SK-N-SH (cell line): ENCODE results near the gene GOT1. TPM values are rescaled to one million over a fixed set of nuclear protein-coding genes. Genes with fewer than 3 reads are reported as not detected.
A peak's percentile ranks its signal among the peaks of the same experiment; 100 is the strongest.

ENCODE experiments used
- CTCF ChIA-PET: fragments of 300-600, 350-600 bp; formaldehyde crosslinking; extraction: SDS; loops from one replicate; lab custom pipeline; 2021; lab: Yijun Ruan, JAX
- POLR2A ChIA-PET: fragments of 350-600 bp; sonication (Branson Sonifier 250); formaldehyde crosslinking; extraction: SDS; loops from one replicate; lab custom pipeline; 2020; ENCODE audit warnings: antibody characterized with exemption, inconsistent platforms; lab: Yijun Ruan, JAX
- DNase-seq: peaks from one replicate; pipeline ENCODE4 v3.0.0; 2012
- H2AFZ ChIP-seq: fragments of 200-600 bp; sonication (generic); 2 replicates; pipeline ENCODE4 v1.8.1; 2016; ENCODE audit warnings: antibody characterized with exemption, mild to moderate bottlenecking, low read depth
- H3F3A ChIP-seq: fragments of 200-600 bp; sonication (generic); replicated peaks from 2 replicates; pipeline ENCODE3; 2016; ENCODE audit warnings: antibody characterized with exemption, mild to moderate bottlenecking; ENCODE audit not compliant: insufficient read depth
- H3K27ac ChIP-seq, 2 experiments: fragments of 200-500 bp in 1 of 2; fragments of 200-600 bp in 1 of 2; sonication (Bioruptor generic) in 1 of 2; sonication (generic), shearing (Covaris generic) in 1 of 2; 2 replicates each; pipeline versions ENCODE4 v1.5.1 to v1.6.1; 2014 to 2016; ENCODE audit warnings: low read depth in 2 of 2, inconsistent platforms in 1 of 2, low read length in 1 of 2, mild to moderate bottlenecking in 1 of 2, mixed read lengths in 1 of 2
- H3K27me3 ChIP-seq: fragments of 200-600 bp; sonication (generic), shearing (Covaris generic); 2 replicates; pipeline ENCODE4 v1.6.1; 2016; ENCODE audit warnings: mixed run types; ENCODE audit not compliant: insufficient read depth
- H3K36me3 ChIP-seq, 2 experiments: fragments of 200-500 bp in 1 of 2; fragments of 200-600 bp in 1 of 2; sonication (Bioruptor generic) in 1 of 2; sonication (generic) in 1 of 2; replicated peaks in 1 of 2; 2 replicates each; pipeline versions ENCODE3 to v1.5.1; 2014 to 2016; ENCODE audit warnings: low read length in 1 of 2, mild to moderate bottlenecking in 1 of 2; ENCODE audit not compliant: insufficient read depth in 2 of 2, control insufficient read depth in 1 of 2
- H3K4me1 ChIP-seq, 2 experiments: fragments of 200-500 bp in 1 of 2; fragments of 200-600 bp in 1 of 2; sonication (Bioruptor generic) in 1 of 2; sonication (generic), shearing (Covaris generic) in 1 of 2; 2 replicates each; pipeline versions ENCODE4 v1.5.1 to v1.6.1; 2014 to 2016; ENCODE audit warnings: low read depth in 1 of 2, low read length in 1 of 2, mixed run types in 1 of 2; ENCODE audit not compliant: insufficient read depth in 2 of 2, control insufficient read depth in 1 of 2
- H3K4me2 ChIP-seq: fragments of 200-600 bp; sonication (generic), shearing (Covaris generic); 2 replicates; pipeline ENCODE4 v1.6.1; 2017; ENCODE audit warnings: mixed run types
- H3K4me3 ChIP-seq, 2 experiments: fragments of 200-500 bp in 1 of 2; fragments of 200-600 bp in 1 of 2; sonication (Bioruptor generic) in 1 of 2; sonication (generic), shearing (Covaris generic) in 1 of 2; 2 replicates each; pipeline versions ENCODE4 v1.5.1 to v1.8.1; 2014 to 2016; ENCODE audit warnings: low read depth in 2 of 2, inconsistent platforms in 1 of 2, low read length in 1 of 2, mild to moderate bottlenecking in 1 of 2, mixed read lengths in 1 of 2, moderate library complexity in 1 of 2
- H3K79me2 ChIP-seq: fragments of 200-600 bp; sonication (generic); 2 replicates; pipeline ENCODE4 v1.8.1; 2017; ENCODE audit warnings: mild to moderate bottlenecking; ENCODE audit not compliant: insufficient read depth
- H3K9ac ChIP-seq: fragments of 200-600 bp; sonication (generic); 2 replicates; pipeline ENCODE4 v1.6.1; 2017; ENCODE audit warnings: mixed run types
- H3K9me2 ChIP-seq: fragments of 200-600 bp; sonication (generic); 2 replicates; pipeline ENCODE4 v1.6.1; 2017; ENCODE audit warnings: mixed run types
- H3K9me3 ChIP-seq: fragments of 200-600 bp; sonication (generic); 2 replicates; pipeline ENCODE4 v1.6.1; 2017; ENCODE audit warnings: mixed run types, mild to moderate bottlenecking, moderate library complexity
- H4K20me1 ChIP-seq: fragments of 200-600 bp; sonication (generic); 2 replicates; pipeline ENCODE4 v1.6.1; 2017; ENCODE audit warnings: mild to moderate bottlenecking, mixed run types; ENCODE audit not compliant: insufficient read depth
- ELF1 ChIP-seq: IDR thresholded peaks from 2 replicates; pipeline ENCODE4 v1.4.0; 2012
- FOSL2 ChIP-seq: IDR thresholded peaks from 2 replicates; pipeline ENCODE4 v1.4.0; 2012; ENCODE audit warnings: low read depth, mild to moderate bottlenecking, moderate library complexity, borderline replicate concordance
- FOXJ3 ChIP-seq: sonication (generic); formaldehyde crosslinking; IDR thresholded peaks from 2 replicates; pipeline ENCODE4 v1.5.1; 2020; ENCODE audit warnings: mild to moderate bottlenecking, missing genetic modification reagents
- FOXM1 ChIP-seq: IDR thresholded peaks from 2 replicates; pipeline ENCODE4 v1.4.0; 2012; ENCODE audit warnings: low read depth, mild to moderate bottlenecking
- GABPA ChIP-seq: IDR thresholded peaks from 2 replicates; pipeline ENCODE4 v1.4.0; 2012; ENCODE audit warnings: low read depth, mild to moderate bottlenecking
- GATA2 ChIP-seq: sonication (generic); formaldehyde crosslinking; IDR thresholded peaks from 2 replicates; pipeline ENCODE4 v1.5.0; 2020; ENCODE audit warnings: mild to moderate bottlenecking, missing genetic modification reagents
- JUND ChIP-seq: IDR thresholded peaks from 2 replicates; pipeline ENCODE4 v1.4.0; 2012
- NRF1 ChIP-seq: IDR thresholded peaks from 2 replicates; pipeline ENCODE4 v1.6.1; 2012; ENCODE audit warnings: low read depth, mild to moderate bottlenecking, low read length
- RAD21 ChIP-seq: IDR thresholded peaks from 2 replicates; pipeline ENCODE4 v1.6.1; 2012; ENCODE audit warnings: mild to moderate bottlenecking, low read length
- RCOR1 ChIP-seq: fragments of 150-350 bp; IDR thresholded peaks from 2 replicates; pipeline ENCODE4 v1.6.1; 2017; ENCODE audit warnings: antibody characterized with exemption, low read length
- RFX5 ChIP-seq: IDR thresholded peaks from 2 replicates; pipeline ENCODE4 v1.6.1; 2012; ENCODE audit warnings: mild to moderate bottlenecking, improper control_type of control experiment, low read length
- RXRA ChIP-seq: IDR thresholded peaks from 2 replicates; pipeline ENCODE4 v1.4.0; 2012; ENCODE audit warnings: low read depth, mild to moderate bottlenecking, borderline replicate concordance
- SIN3A ChIP-seq: IDR thresholded peaks from 2 replicates; pipeline ENCODE4 v1.6.1; 2012; ENCODE audit warnings: low read depth, mild to moderate bottlenecking, low read length, moderate library complexity, borderline replicate concordance
- TCF12 ChIP-seq: IDR thresholded peaks from 2 replicates; pipeline ENCODE4 v1.4.0; 2012
- WGBS: methylation state at CpG from one replicate; pipeline ENCODE4 v1.1.6; 2017; ENCODE audit warnings: low lambda C conversion rate; 5-methylcytosine and 5-hydroxymethylcytosine counted together
- polyA plus RNA-seq, 3 experiments: library from polyadenylated mRNA; depleted of rRNA; stranded (reverse); fragments of >200 nt; gene quantifications; 2 replicates each; pipeline ENCODE4 v1.2.3, GENCODE V29; 2012
- TF ChIP-seq, protein P1 (sequence below): IDR thresholded peaks from 2 replicates; pipeline ENCODE4 v1.6.1; 2012; ENCODE audit warnings: mild to moderate bottlenecking, low read depth, low read length, moderate library complexity
- TF ChIP-seq, protein P2 (sequence below): fragments of 150-350 bp; IDR thresholded peaks from 2 replicates; pipeline ENCODE4 v1.6.1; 2016; ENCODE audit warnings: mild to moderate bottlenecking, low read depth, low read length
- TF ChIP-seq, protein P3 (sequence below): IDR thresholded peaks from 2 replicates; pipeline ENCODE4 v1.4.0; 2012; ENCODE audit warnings: low read depth, borderline replicate concordance
- TF ChIP-seq, protein P4 (sequence below): IDR thresholded peaks from 2 replicates; pipeline ENCODE4 v1.4.0; 2012; ENCODE audit warnings: low read depth, borderline replicate concordance
- TF ChIP-seq, protein P5 (sequence below): IDR thresholded peaks from 2 replicates; pipeline ENCODE4 v1.4.0; 2012; ENCODE audit warnings: low read depth
- TF ChIP-seq, protein P6 (sequence below): fragments of 150-350 bp; IDR thresholded peaks from 2 replicates; pipeline ENCODE4 v1.6.1; 2017; ENCODE audit warnings: antibody characterized with exemption, low read length, low read depth, borderline replicate concordance

GOT1 gene
- polyA plus RNA-seq, 1 of the 3 experiments (the other 2 are of a cell fraction): 9.8 TPM

DNA sequence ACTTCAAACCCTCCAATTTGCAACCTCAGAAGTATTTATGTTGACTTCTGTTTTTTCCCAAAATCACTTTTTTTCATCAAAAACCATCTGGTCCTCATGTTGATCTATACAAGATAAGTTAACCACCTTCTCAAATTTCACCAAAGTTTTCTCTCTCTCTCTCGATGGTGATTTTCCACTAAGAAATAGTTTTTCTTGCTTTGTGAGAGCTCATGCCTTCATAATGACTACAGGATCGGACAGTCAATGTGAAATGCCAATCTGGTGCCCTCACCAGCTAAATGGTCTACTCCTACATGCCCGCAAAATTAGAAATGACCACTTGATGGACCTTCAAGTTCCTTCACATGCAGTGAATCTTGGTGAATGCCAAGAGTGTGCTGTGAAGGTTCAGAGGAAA is 60.9 kb downstream of the GOT1 start:
- no peaks in the 10 kb centered on the region for H4K20me1 ChIP-seq
- 0 out of 4 replicates have a peak overlapping the region, but pooled peaks of 1 of the 2 experiments have one; percentile 22 for H3K27ac ChIP-seq
- no peaks in the 10 kb centered on the region for H3K79me2 ChIP-seq
- ChIA-PET POLR2A (no interaction called here), CTCF (interaction anchor here (0.9 to 1.8 kb wide), 3 partner anchors 9 to 123 kb away, joined by 3 to 4 read pairs (median 3); no protein-coding TSS in a partner anchor)
- 42% methylated on average over 3 of the region's 3 CpGs for WGBS
- peaks cover 3 to 4% of the 10 kb centered on the region in 2 experiments; a peak in 2 of 4 replicates for H3K4me1 ChIP-seq
- no peaks in the 10 kb centered on the region for H3K9me2 ChIP-seq
- no peak for DNase-seq
- no peaks in the 10 kb centered on the region for H3K9me3 ChIP-seq
- H3K9ac ChIP-seq: no peak overlapping the region
- H2AFZ ChIP-seq: no peak overlapping the region
- H3K36me3 ChIP-seq: no peaks in the 10 kb centered on the region
- H3K27me3 ChIP-seq: no peaks in the 10 kb centered on the region
- H3F3A ChIP-seq: no peaks in the 10 kb centered on the region
- H3K4me3 ChIP-seq: no peak overlapping the region
- H3K4me2 ChIP-seq: peak overlapping the region; percentile 56
- TF ChIP-seq JUND: peak; percentile 22; the same call in 1 of the 2 replicates
- TF ChIP-seq, protein P1, sequence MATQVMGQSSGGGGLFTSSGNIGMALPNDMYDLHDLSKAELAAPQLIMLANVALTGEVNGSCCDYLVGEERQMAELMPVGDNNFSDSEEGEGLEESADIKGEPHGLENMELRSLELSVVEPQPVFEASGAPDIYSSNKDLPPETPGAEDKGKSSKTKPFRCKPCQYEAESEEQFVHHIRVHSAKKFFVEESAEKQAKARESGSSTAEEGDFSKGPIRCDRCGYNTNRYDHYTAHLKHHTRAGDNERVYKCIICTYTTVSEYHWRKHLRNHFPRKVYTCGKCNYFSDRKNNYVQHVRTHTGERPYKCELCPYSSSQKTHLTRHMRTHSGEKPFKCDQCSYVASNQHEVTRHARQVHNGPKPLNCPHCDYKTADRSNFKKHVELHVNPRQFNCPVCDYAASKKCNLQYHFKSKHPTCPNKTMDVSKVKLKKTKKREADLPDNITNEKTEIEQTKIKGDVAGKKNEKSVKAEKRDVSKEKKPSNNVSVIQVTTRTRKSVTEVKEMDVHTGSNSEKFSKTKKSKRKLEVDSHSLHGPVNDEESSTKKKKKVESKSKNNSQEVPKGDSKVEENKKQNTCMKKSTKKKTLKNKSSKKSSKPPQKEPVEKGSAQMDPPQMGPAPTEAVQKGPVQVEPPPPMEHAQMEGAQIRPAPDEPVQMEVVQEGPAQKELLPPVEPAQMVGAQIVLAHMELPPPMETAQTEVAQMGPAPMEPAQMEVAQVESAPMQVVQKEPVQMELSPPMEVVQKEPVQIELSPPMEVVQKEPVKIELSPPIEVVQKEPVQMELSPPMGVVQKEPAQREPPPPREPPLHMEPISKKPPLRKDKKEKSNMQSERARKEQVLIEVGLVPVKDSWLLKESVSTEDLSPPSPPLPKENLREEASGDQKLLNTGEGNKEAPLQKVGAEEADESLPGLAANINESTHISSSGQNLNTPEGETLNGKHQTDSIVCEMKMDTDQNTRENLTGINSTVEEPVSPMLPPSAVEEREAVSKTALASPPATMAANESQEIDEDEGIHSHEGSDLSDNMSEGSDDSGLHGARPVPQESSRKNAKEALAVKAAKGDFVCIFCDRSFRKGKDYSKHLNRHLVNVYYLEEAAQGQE: no peak
- TF ChIP-seq TCF12: peak; percentile 43; the same call in 1 of the 2 replicates

DNA sequence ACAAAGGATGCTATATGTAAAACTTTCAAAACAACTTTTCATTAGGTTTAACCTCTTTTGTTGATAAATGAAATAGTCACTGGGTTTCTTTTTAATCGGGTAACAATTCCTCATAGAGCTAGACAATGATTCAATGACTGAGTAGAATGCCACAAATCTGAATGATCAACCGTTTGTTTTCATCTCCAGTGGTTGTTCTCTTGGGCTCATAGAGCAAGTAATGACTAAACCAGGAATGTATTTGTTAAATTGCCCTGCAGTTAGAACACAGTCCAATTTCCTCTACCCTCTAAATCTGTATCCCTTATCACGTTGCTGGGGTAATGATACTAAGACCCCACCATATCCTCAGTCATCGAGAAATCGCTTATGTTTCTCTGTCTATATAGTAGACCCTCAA is 61.3 kb downstream of the GOT1 start:
- H3K27me3 ChIP-seq: no peaks in the 10 kb centered on the region
- H3K4me3 ChIP-seq: no peak overlapping the region
- no peaks in the 10 kb centered on the region for H3K9me3 ChIP-seq
- no peak overlapping the region for H2AFZ ChIP-seq
- no peaks in the 10 kb centered on the region for H3K36me3 ChIP-seq
- TF ChIP-seq RFX5: no peak
- TF ChIP-seq FOXJ3 (CRISPR knock-in tag): no peak
- no peak for TF ChIP-seq RXRA
- no peak for TF ChIP-seq RAD21
- TF ChIP-seq, protein P2, sequence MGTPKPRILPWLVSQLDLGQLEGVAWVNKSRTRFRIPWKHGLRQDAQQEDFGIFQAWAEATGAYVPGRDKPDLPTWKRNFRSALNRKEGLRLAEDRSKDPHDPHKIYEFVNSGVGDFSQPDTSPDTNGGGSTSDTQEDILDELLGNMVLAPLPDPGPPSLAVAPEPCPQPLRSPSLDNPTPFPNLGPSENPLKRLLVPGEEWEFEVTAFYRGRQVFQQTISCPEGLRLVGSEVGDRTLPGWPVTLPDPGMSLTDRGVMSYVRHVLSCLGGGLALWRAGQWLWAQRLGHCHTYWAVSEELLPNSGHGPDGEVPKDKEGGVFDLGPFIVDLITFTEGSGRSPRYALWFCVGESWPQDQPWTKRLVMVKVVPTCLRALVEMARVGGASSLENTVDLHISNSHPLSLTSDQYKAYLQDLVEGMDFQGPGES: no peak
- TF ChIP-seq, protein P3, sequence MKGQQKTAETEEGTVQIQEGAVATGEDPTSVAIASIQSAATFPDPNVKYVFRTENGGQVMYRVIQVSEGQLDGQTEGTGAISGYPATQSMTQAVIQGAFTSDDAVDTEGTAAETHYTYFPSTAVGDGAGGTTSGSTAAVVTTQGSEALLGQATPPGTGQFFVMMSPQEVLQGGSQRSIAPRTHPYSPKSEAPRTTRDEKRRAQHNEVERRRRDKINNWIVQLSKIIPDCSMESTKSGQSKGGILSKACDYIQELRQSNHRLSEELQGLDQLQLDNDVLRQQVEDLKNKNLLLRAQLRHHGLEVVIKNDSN: no peak
- TF ChIP-seq FOXM1: no peak
- no peak for TF ChIP-seq JUND
- TF ChIP-seq GATA2 (CRISPR knock-in tag): no peak
- TF ChIP-seq, protein P4, sequence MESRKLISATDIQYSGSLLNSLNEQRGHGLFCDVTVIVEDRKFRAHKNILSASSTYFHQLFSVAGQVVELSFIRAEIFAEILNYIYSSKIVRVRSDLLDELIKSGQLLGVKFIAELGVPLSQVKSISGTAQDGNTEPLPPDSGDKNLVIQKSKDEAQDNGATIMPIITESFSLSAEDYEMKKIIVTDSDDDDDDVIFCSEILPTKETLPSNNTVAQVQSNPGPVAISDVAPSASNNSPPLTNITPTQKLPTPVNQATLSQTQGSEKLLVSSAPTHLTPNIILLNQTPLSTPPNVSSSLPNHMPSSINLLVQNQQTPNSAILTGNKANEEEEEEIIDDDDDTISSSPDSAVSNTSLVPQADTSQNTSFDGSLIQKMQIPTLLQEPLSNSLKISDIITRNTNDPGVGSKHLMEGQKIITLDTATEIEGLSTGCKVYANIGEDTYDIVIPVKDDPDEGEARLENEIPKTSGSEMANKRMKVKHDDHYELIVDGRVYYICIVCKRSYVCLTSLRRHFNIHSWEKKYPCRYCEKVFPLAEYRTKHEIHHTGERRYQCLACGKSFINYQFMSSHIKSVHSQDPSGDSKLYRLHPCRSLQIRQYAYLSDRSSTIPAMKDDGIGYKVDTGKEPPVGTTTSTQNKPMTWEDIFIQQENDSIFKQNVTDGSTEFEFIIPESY: no peak
- TF ChIP-seq, protein P5, sequence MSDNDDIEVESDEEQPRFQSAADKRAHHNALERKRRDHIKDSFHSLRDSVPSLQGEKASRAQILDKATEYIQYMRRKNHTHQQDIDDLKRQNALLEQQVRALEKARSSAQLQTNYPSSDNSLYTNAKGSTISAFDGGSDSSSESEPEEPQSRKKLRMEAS: no peak
- TF ChIP-seq FOSL2: no peak
- TF ChIP-seq, protein P6, sequence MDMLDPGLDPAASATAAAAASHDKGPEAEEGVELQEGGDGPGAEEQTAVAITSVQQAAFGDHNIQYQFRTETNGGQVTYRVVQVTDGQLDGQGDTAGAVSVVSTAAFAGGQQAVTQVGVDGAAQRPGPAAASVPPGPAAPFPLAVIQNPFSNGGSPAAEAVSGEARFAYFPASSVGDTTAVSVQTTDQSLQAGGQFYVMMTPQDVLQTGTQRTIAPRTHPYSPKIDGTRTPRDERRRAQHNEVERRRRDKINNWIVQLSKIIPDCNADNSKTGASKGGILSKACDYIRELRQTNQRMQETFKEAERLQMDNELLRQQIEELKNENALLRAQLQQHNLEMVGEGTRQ: no peak
- no peak for TF ChIP-seq GABPA
- TF ChIP-seq NRF1: no peak
- TF ChIP-seq RCOR1: no peak
- no peak for TF ChIP-seq SIN3A
- TF ChIP-seq ELF1: no peak
- H3K79me2 ChIP-seq: no peaks in the 10 kb centered on the region
- 54% methylated on average over 5 of the region's 5 CpGs for WGBS
- H3K4me1 ChIP-seq: peaks cover 0 to 4% of the 10 kb centered on the region in 2 experiments; a peak in 1 of 4 replicates
- no peaks in the 10 kb centered on the region for H3F3A ChIP-seq
- POLR2A ChIA-PET: no interaction called here
- peak overlapping the region; percentile 56 for H3K4me2 ChIP-seq
- CTCF ChIA-PET: interaction anchor here (0.7 to 1.8 kb wide), 3 partner anchors 9 to 122 kb away, joined by 3 to 4 read pairs (median 3); no protein-coding TSS in a partner anchor
- H3K9me2 ChIP-seq: no peaks in the 10 kb centered on the region
- no peaks in the 10 kb centered on the region for H4K20me1 ChIP-seq
- DNase-seq: no peak
- peak overlapping the region in 1 of 2 experiments; percentile 22; a peak in 1 of 4 replicates for H3K27ac ChIP-seq
- H3K9ac ChIP-seq: no peak overlapping the region
